Measurements from ENCODE around the gene GRID1. TPM values are rescaled to one million over a fixed set of nuclear protein-coding genes. Genes with fewer than 3 reads are reported as not detected.

Gene GRID1
- polyA plus RNA-seq, 1 of the 3 experiments (the other 2 are of a cell fraction) = 0.13 TPM

GRCh38 chr10:85614566-85614965 lies 752.0 kb downstream of the GRID1 start:
- Histone ChIP-seq H3K27ac (ENCODE audit: low read depth in 2 of 2, low read length in 1 of 2) (no peak overlapping the region), H3K4me1 (ENCODE audit: control insufficient read depth in 1 of 2, insufficient read depth in 2 of 2, low read depth in 1 of 2, low read length in 1 of 2) (no peaks in the 10 kb centered on the region), H4K20me1 (ENCODE audit: insufficient read depth) (no peaks in the 10 kb centered on the region), H3K9me2 (no peaks in the 10 kb centered on the region), H3K9ac (no peak overlapping the region), H3K4me2 (no peak overlapping the region), H3K9me3 (no peaks in the 10 kb centered on the region), H3K4me3 (ENCODE audit: low read depth in 2 of 2, low read length in 1 of 2) (no peak overlapping the region), H3K36me3 (replicated peaks in 1 of 2; ENCODE audit: control insufficient read depth in 1 of 2, insufficient read depth in 2 of 2, low read length in 1 of 2) (no peaks in the 10 kb centered on the region), H2AFZ (ENCODE audit: low read depth) (no peak overlapping the region), H3F3A (replicated peaks; ENCODE audit: insufficient read depth) (no peaks in the 10 kb centered on the region), H3K79me2 (ENCODE audit: insufficient read depth) (no peaks in the 10 kb centered on the region), H3K27me3 (ENCODE audit: insufficient read depth) (no peaks in the 10 kb centered on the region)
- DNase-seq = no peak
- POLR2A ChIA-PET = no interaction called here
- 8% methylated on average over 2 of the region's 2 CpGs for WGBS (ENCODE audit: low lambda C conversion rate)
- TF ChIP-seq MAX (IDR thresholded peaks at IDR 0.05; ENCODE audit: low read depth) = no peak
- TF ChIP-seq RCOR1 (IDR thresholded peaks at IDR 0.05; ENCODE audit: low read length) = no peak
- TF ChIP-seq POLR2AphosphoS5 (IDR thresholded peaks at IDR 0.05; ENCODE audit: low read depth, low read length) = no peak
- TF ChIP-seq CHD2 (IDR thresholded peaks at IDR 0.05; ENCODE audit: low read length, partially characterized antibody) = no peak
- TF ChIP-seq JUND (IDR thresholded peaks at IDR 0.05) = no peak
- no peak for TF ChIP-seq USF1 (IDR thresholded peaks at IDR 0.05; ENCODE audit: borderline replicate concordance, low read depth)
- no peak for TF ChIP-seq PBX3 (IDR thresholded peaks at IDR 0.05)
- no peak for TF ChIP-seq NRF1 (IDR thresholded peaks at IDR 0.05; ENCODE audit: low read depth, low read length)
- TF ChIP-seq FOSL2 (IDR thresholded peaks at IDR 0.05; ENCODE audit: borderline replicate concordance, low read depth) = no peak
- CTCF ChIA-PET = no interaction called here

- H4K20me1 ChIP-seq (ENCODE audit: insufficient read depth) = no peaks in the 10 kb centered on the region
- no peaks in the 10 kb centered on the region for H3K4me1 ChIP-seq (ENCODE audit: control insufficient read depth in 1 of 2, insufficient read depth in 2 of 2, low read depth in 1 of 2, low read length in 1 of 2)
- H3K9me2 ChIP-seq = no peaks in the 10 kb centered on the region
- no peak overlapping the region for H2AFZ ChIP-seq (ENCODE audit: low read depth)
- no peaks in the 10 kb centered on the region for H3K79me2 ChIP-seq (ENCODE audit: insufficient read depth)
- ChIA-PET POLR2A (no interaction called here), CTCF (interaction anchor here (1.2 kb wide), 1 partner anchor 16 kb away, joined by 3 read pairs; no protein-coding TSS in a partner anchor)
- no peaks in the 10 kb centered on the region for H3K27me3 ChIP-seq (ENCODE audit: insufficient read depth)
- DNase-seq = no peak
- 51% methylated on average over 7 of the region's 10 CpGs for WGBS (ENCODE audit: low lambda C conversion rate)
- H3K36me3 ChIP-seq (replicated peaks in 1 of 2; ENCODE audit: control insufficient read depth in 1 of 2, insufficient read depth in 2 of 2, low read length in 1 of 2) = no peaks in the 10 kb centered on the region
- TF ChIP-seq GATA2 (CRISPR knock-in tag; IDR thresholded peaks at IDR 0.05) = no peak
- no peak for TF ChIP-seq GABPA (IDR thresholded peaks at IDR 0.05; ENCODE audit: low read depth)
- TF ChIP-seq YY1 (IDR thresholded peaks at IDR 0.05; ENCODE audit: low read depth) = no peak
- no peak for TF ChIP-seq JUND (IDR thresholded peaks at IDR 0.05)
- TF ChIP-seq EZH2phosphoT487 (IDR thresholded peaks at IDR 0.05; ENCODE audit: borderline replicate concordance, low read depth) = no peak
- TF ChIP-seq USF1 (IDR thresholded peaks at IDR 0.05; ENCODE audit: borderline replicate concordance, low read depth) = no peak
- no peak for TF ChIP-seq PBX3 (IDR thresholded peaks at IDR 0.05)
- TF ChIP-seq RCOR1 (IDR thresholded peaks at IDR 0.05; ENCODE audit: low read length) = no peak
- no peak for TF ChIP-seq RFX5 (IDR thresholded peaks at IDR 0.05; ENCODE audit: low read length)
- no peak for TF ChIP-seq FOSL2 (IDR thresholded peaks at IDR 0.05; ENCODE audit: borderline replicate concordance, low read depth)
- no peak overlapping the region for H3K4me3 ChIP-seq (ENCODE audit: low read depth in 2 of 2, low read length in 1 of 2)
- H3K27ac ChIP-seq (ENCODE audit: low read depth in 2 of 2, low read length in 1 of 2) = no peak overlapping the region
- no peak overlapping the region for H3K9ac ChIP-seq
- H3K9me3 ChIP-seq = no peaks in the 10 kb centered on the region
- no peaks in the 10 kb centered on the region for H3F3A ChIP-seq (replicated peaks; ENCODE audit: insufficient read depth)
- no peak overlapping the region for H3K4me2 ChIP-seq
These were observed 753.2 kb downstream of the GRID1 start for GRCh38 chr10:85613391-85613790.
